Measurements from ENCODE around the gene TCF7.
"Not testable (repeated sequence)": the region's sequence is repeated elsewhere in the genome, so short reads cannot be mapped to it uniquely, and the experiment has no call there.

The TCF7 gene

GRCh38 chr5:134145041-134145757 lies 30.7 kb downstream of the TCF7 start:
- no peak for DNase-seq (ENCODE audit: low read depth)

- peak; percentile 34 for DNase-seq (ENCODE audit: low read depth)
Observed at GRCh38 chr5:134145779-134146581, 31.5 kb downstream of the TCF7 start.

- no peak for DNase-seq (ENCODE audit: low read depth)
Observed at GRCh38 chr5:134146651-134147518, 32.4 kb downstream of the TCF7 start.

DNA sequence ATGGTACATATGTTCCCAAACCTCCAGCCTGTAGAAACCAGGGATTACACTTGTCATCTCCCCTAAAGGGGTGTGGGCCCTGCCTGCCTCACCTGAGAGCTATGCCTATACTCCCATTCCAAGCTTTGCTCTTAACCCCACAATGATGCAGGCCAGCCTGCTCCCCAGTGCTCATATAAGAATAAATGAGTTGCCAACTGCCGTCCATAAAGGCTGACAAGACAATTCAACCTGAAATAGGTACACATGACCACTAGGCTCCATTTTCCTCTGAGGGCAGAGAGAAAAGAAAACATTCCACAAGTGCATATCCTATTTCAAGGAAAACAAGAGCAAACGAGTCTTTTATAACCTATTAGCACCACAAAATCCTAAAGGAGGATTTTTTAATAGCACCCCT lies 33.8 kb downstream of the TCF7 start:
- no peak for DNase-seq (ENCODE audit: low read depth)

DNA sequence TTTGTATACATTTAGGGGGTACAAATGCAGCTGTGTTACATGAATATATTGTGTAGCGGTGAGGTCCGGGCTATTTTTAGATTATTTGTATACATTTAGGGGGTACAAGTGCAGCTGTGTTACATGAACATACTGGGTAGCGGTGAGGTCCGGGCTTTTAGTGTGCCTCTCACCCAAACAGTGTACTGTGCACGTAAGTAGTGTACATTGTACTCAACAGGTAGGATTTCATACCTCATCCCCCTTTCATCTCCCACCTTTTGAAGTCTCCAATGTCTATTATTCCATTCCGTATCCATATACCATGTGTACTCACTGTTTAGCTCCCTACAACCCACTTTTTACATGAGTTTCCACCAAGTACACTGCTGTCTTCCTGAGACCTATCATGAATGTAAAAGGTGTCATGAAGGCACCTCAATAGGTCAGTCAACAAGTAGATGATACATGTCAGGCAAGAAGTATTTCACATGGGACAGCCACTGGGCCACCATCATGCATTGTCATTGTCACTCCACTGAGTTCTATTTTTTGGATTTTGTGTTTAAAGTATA lies 34.6 kb downstream of the TCF7 start:
- DNase-seq (ENCODE audit: low read depth), result no peak

DNA sequence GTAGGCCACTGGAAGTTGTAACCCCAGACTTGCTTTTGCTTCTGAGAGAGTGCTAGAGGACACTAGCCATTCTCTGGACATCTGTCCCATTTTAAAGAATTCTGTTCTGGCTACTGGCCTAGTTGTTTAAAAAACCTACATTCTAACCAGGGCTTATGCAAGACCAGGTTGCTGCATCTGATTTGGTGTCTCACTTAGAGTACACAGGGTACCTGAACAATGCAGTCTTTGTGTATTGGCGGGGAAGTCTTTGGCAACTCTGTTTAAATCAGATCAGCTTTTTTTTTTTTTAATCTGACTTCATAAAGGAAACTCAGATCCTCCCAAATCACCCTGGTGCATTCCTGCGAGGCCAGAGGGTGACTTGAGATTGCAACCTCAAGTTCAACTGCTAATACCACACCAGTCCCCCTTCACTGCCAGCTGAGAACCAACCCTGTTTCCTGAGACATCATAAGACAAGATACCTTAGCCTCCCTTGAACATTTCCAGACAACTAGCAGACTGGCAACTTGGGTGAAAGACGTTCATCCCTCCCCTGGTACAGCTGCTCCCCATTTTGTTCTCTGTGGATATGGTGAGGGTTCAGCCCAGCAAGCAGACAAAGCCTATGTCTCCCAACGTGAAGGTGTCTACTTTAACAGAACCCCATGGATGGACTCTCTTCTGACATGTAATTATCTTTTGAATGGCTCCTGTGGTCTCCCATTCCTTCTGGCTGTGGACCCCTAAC lies 35.3 kb downstream of the TCF7 start:
- no peak for DNase-seq (ENCODE audit: low read depth)

DNA sequence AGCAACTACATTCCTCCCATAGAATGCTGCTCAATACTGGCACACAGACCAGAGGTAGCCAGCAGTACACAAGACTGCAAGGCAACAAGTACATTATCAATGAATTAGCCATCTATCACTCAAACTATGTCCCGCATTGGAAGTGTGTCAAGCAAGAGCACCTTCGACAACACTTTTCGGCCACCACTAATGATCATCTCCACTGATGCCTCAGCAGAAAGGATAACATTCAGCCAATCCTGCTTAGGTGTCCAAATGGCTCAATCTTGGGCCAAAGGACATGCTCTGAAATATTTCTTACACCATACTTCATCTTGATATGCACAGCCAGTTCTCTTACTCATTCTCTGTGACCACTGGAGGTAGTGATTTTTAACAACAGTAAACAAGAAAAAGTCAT lies 37.2 kb downstream of the TCF7 start:
- DNase-seq (ENCODE audit: low read depth), result no peak

GRCh38 chr5:134152173-134152832 lies 37.8 kb downstream of the TCF7 start:
- DNase-seq (ENCODE audit: low read depth), result not testable (repeated sequence)

DNA sequence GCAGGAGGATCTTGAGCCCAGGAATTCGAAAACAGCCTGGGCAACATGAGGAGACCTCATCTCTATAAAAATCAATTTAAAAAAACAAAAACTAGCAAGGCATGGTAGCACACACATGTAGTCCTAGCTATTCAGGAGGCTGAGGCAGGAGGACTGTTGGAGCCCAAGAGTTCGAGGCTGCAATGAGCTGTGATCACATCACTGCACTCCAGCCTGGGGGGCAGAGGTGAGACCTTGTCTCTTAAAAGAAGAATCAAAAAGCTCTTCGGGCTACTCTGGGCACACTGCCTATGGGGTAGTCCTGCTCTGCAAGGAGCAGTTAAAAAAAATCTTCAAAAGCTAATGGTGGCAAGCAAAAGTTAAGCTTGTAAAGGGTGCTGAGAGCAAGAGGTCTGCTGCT lies 38.8 kb downstream of the TCF7 start:
- no peak for DNase-seq (ENCODE audit: low read depth)

GRCh38 chr5:134153657-134154056 lies 39.2 kb downstream of the TCF7 start:
- no peak for DNase-seq (ENCODE audit: low read depth)

GRCh38 chr5:134161513-134162395 lies 47.3 kb downstream of the TCF7 start:
- DNase-seq (ENCODE audit: low read depth), result no peak

DNA sequence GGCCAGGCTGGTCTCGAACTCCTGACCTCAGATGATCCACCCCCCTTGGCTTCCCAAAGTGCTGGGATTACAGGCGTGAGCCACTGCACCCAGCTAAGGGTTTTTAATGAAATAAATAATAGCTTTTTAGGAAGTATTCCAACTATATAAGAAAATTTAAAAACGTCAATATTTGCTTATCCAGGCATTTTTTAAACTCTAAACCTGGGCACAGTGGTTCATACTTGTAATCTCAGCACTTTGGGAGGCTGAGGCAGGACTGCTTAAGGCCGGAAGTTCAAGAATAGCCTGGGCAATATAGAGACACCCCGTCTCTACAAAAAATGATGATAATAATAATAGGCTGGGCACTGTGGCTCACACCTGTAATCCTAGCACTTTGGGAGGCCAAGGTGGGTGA lies 48.1 kb downstream of the TCF7 start:
- DNase-seq (ENCODE audit: low read depth), result no peak

- DNase-seq (ENCODE audit: low read depth), result no peak
Observed at GRCh38 chr5:134171972-134172371, 57.5 kb downstream of the TCF7 start.

- DNase-seq (ENCODE audit: low read depth), result peak; percentile 35
Observed at GRCh38 chr5:134174841-134175839, 60.7 kb downstream of the TCF7 start.

GRCh38 chr5:134175921-134176510 lies 61.5 kb downstream of the TCF7 start:
- DNase-seq (ENCODE audit: low read depth), result no peak

GRCh38 chr5:134176511-134177368 lies 62.3 kb downstream of the TCF7 start, which contains the start of gene SKP1:
SKP1 (minus strand) TSS chr5:134176950; CDS start chr5:134174022, 2,928 bp downstream.
- DNase-seq (ENCODE audit: low read depth), result peak; percentile 47
